Subcutaneous adipose tissue (tissue), 4 donors: ENCODE results near the gene PXK. TPM values are rescaled to one million over a fixed set of nuclear protein-coding genes. Genes with fewer than 3 reads are reported as not detected.

Source experiments
- CTCF ChIP-seq: fragments of 450-650 bp; IDR thresholded peaks from one replicate; pipeline ENCODE4 v1.5.1; 2016; ENCODE audit warnings: low read depth, mild to moderate bottlenecking, control low read depth, antibody characterized with exemption, moderate library complexity
- total RNA-seq, 4 donors: library from RNA; depleted of rRNA; stranded (reverse); fragments of >200 nt; gene quantifications; one replicate each; pipeline ENCODE4 v1.1.0, GENCODE V29; 2016

The PXK gene
- total RNA-seq, 4 donors from 2014 or later = 27.1 to 53.6 (median 30.7) TPM

GRCh38 chr3:58388550-58389091 is 55.9 kb downstream of the PXK start:
- no peak for TF ChIP-seq CTCF

- no peak for TF ChIP-seq CTCF
Observed at GRCh38 chr3:58391156-58391865, 58.6 kb downstream of the PXK start.

- no peak for TF ChIP-seq CTCF
Observed at GRCh38 chr3:58392181-58392580, 59.5 kb downstream of the PXK start.

GRCh38 chr3:58394339-58394738 is 61.6 kb downstream of the PXK start:
- TF ChIP-seq CTCF = no peak

- TF ChIP-seq CTCF = no peak
Observed at GRCh38 chr3:58398669-58399333, 66.1 kb downstream of the PXK start.

GRCh38 chr3:58403513-58404109 is 70.9 kb downstream of the PXK start:
- no peak for TF ChIP-seq CTCF

GRCh38 chr3:58404396-58404795 is 71.7 kb downstream of the PXK start:
- TF ChIP-seq CTCF = no peak
